Measurements from ENCODE around the gene ARHGAP24.

- TF ChIP-seq EZH2 (IDR thresholded peaks at IDR 0.05; ENCODE audit: borderline replicate concordance, low read length) (no peak), CTCF (conservative IDR thresholded peaks at IDR 0.05 in 1 of 2, IDR thresholded peaks at IDR 0.05 in 1 of 2; ENCODE audit: extremely low read depth in 1 of 2, insufficient read depth in 1 of 2, low read depth in 1 of 2, low read length in 2 of 2) (no peak)
Measured at GRCh38 chr4:85788604-85789003, 313.7 kb downstream of the ARHGAP24 start.

Data from mammary epithelial cell (primary cell).